Measurements from ENCODE around the gene NT5M.
"Not testable (repeated sequence)": the region's sequence is repeated elsewhere in the genome, so short reads cannot be mapped to it uniquely, and the experiment has no call there.

Gene NT5M

DNA sequence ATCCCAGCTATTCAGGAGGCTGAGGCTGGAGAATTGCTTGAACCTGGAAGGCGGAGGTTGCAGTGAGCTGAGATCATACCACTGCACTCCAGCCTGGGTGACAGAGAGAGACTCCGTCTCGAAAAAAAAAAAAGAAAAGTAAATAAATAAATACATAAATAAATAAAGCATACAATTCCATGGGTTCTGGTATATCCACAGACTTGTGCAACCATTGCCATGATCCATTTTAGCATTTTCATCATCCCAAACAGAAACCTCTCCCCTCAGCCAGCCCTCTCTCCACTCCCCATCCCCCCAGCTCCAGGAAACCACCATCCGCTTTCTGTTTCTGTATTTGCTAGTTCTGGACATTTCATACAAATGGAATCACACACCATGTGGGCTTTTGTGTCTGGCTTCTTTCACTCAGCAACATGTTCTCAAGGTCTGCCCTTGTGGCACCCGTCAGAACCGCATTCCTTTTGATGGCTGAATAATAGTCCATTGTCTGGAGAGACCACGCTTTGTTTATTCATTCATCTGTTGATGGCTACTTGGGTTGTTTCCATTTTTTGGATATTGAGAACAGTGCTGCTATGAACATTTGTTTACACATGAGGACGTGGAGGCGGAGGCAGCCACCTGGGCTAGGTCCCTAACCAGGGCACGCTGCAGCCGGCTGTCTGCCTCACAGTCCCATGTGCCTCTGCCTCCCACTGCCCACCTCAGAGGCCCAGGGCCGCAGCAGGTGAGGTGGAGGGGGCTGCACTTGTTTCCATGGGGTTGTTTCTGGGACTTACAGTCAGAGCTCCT, 76.2 kb downstream of the NT5M start:
- no peak for DNase-seq

DNA sequence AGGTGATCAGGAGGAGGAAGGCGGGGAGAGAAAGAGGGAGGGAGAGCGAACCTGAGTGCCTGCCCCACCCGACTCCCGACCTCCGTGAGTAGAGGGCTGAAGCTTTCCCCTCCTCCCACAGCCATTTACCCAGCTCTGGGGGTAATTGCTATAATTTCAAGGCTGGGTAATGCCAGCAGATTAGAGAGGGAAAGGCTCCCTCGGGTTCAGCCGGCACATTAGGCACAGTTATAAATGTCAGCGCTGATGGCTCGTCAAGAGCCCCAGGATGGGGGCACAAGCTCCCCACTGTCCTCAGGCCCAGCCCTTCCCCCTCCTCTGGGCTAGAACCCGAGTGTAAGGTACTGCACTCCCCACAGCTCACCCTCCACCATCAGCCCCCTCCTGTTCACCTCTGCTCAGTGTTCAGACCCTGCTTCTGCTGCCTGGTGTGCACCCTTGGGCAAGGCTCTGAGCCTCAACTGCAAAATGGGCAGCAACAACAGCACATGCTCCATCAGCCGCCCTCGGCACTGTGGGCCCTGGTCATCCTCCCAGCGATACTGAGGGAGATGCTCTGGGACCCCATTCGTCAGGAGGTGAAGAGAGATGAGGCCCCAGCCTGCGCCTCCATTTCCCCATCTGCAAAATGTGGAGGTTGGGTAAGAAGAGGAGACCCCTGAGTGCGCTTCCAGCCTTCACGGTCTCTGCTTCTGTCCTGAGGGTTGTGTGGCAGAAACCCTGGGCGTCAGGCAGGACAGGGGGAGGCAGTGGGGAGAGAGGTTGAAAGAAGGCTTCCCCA, 77.2 kb downstream of the NT5M start:
- peak; percentile 86 for DNase-seq

DNA sequence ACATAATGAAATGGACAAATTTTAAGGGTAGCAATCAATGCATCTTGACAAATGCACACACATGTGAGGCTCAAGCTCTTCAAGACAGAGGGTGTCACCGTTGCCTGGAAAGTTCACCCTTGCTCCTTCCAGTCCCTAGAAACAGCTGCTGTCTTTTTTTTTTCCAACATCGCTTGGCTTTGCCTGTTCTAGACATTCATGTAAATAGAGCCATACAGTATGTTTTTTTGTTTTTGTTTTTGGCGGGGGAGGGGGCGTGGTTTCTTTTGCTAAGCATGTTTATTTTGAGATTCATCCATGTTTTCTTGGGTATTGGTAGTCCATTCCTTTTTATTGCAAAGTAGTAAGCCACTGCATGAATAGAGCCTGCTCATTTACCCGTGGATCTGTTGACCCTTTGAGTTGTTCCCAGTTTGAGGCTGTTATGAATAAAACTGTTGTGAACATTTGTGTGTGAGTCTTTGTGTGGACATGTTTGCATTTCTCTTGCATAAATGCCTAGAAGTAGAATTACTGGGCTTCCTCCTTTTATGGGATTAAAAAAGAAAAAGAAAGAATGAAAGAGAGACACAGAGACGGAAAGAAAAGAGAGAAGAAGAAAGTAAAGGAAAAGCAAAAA, 78.4 kb downstream of the NT5M start:
- no peak for DNase-seq

DNA sequence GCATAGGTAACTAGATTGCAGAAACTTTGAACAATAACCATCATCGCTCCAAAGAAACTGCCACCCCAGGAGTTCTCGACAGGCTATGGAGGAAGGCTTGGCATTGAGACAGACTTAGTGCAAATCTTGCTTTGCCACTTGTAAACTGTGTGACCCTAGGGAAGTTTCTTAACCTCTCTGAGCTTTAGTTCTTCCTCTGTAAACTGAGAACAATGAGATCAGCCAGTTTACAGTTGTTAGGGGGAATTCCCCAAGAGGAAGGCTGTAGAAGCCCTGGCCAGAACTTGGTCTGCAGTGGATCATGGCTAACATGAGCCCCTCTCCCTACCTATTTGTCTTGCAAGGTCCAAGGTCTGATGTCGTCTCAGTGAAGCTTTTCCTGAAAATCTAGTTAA, 78.9 kb downstream of the NT5M start:
- DNase-seq: no peak

GRCh38 chr17:17382971-17383370, 79.8 kb downstream of the NT5M start:
- no peak for DNase-seq

DNA sequence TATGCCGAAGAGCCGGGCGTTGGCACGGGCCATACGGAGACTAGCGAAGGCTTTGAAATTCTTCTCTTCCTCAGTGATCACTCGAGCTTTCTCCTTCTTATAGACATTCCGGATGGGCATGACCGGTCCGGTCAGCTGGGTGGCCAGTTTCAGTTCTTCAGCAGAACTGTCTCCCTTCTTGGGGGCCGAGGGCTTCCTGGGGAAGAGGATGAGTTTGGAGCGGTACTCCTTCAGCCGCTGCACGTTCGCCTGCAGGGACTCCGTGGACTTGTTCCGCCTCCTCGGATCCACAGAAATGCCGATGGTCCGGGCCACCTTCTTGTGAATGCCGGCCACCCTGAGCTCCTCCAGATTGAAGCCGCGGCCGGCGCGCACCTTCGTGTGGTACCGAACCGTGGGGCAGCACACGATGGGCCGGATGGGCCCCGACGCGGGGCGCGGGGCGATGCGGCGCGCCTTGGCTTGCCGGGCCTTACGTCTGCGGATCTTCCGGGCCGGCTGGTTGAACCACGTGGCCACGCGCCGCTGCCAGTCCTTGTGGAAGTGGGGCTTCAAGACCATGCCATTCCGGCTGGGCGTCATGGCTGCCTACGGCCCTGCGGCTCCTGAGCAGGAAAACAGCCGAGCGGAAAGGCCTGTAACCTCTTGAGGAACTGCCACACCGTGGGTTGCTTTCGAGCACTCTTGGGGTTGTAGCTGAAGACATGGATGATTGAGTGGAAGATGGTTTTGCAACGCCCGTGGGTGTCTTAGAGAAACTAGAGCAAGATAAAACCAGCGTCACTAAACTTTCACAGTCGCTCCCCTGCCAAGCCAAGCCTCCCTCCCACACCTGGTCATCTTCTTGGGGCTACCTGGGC, 80.5 kb downstream of the NT5M start:
- DNase-seq: not testable (repeated sequence)

- DNase-seq: no peak
Observed at GRCh38 chr17:17384291-17384615, 81.1 kb downstream of the NT5M start.

GRCh38 chr17:17384961-17385360, 81.8 kb downstream of the NT5M start:
- no peak for DNase-seq

- DNase-seq: no peak
Observed at GRCh38 chr17:17385491-17385890, 82.3 kb downstream of the NT5M start.

- no peak for DNase-seq
Observed at GRCh38 chr17:17386094-17386800, 83.1 kb downstream of the NT5M start.

DNA sequence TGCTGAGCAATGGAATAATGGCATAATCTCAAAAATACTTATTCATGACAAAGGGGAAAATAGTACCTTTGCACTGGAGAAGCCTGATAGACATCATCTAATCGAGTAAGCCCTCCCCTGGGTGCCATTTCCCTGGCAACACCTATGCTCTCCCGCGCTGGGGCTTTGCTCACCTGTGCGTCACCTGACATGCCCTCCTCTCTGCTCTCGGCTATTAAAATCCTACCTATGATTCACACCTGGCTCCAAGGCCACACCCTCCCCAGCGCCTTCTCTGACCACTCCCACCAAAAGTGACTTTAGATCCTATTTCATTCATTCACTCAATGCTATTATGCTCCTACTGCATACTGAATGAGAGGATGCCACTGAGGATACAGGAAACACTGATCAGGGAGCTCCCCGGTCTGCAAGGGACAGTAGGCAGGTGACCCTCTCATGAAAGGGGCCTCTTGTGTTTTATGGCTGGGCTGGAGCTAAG, 83.9 kb downstream of the NT5M start:
- DNase-seq: peak; percentile 95

GRCh38 chr17:17387498-17388362, 84.6 kb downstream of the NT5M start:
- DNase-seq: peak; percentile 79

GRCh38 chr17:17388657-17389496, 85.7 kb downstream of the NT5M start:
- no peak for DNase-seq

DNA sequence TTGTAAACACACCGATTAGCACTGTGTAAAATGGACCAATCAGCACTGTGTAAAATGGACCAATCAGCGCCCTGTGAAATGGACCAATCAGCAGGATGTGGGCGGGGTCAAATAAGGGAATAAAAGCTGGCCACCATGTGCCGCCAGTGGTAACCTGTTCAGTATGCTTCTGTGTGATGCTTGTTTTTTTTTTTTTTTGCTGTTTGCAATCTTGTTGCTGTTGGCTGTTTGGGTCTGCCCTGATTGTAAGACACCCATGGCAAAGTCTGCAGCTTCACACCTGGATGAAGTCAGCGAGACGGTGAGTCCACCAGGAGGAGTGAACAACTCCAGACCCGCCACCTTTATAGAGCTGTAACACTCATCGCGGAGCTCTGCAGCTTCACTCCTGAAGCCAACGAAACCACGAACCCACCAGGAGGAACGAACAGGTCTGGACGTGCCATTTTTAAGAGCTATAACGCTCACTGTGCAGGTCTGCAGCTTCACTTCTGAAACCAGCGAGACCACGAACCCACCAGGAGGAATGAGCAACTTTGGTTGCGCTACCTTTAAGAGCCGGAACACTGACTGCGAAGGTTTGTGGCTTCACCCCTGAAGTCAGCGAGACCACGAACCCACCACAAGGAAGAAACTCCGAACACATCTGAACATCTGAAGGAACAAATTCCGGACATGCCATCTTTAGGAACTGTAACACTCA, 88.6 kb downstream of the NT5M start:
- no peak for DNase-seq

- no peak for DNase-seq
Observed at GRCh38 chr17:17393976-17394375, 90.8 kb downstream of the NT5M start.

GRCh38 chr17:17394494-17394893, 91.3 kb downstream of the NT5M start:
- DNase-seq: no peak

- DNase-seq: no peak
Observed at GRCh38 chr17:17395246-17395802, 92.2 kb downstream of the NT5M start.

DNA sequence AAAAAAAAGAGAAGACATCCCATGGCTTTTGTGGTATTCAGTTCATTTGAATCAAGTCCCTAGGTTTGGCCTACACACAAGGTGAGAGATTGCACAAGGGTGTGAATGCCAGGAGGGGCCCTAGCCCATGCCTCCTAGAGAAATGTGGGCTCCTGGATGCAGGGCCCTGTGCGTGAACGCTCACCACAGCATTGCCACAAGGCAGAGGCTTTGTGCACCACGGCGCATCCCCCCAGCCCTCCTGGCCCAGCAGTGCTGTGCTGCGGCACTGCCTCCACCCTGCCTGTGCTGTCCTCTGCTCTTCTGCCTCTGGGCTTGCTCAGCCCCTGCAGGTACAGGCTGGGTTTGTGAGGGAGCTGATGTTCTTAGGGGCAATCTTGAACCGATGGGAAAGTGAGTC, 92.7 kb downstream of the NT5M start:
- no peak for DNase-seq

All from NCI-H1436 treated with DMSO at 0.1 percent for 48 hours (cell line).